Skeletal muscle cell (primary cell): ENCODE data around the gene DDX10.
A peak's percentile ranks its signal among the peaks of the same experiment; 100 is the strongest.

Experiments
- DNase-seq: peaks from one replicate; pipeline ENCODE4 v3.0.0-alpha.2; 2010; ENCODE audit warnings: low read depth
- H3K4me3 ChIP-seq: 2 replicates; pipeline ENCODE4 v1.5.1; 2011; ENCODE audit warnings: low read depth, mild to moderate bottlenecking, control low read depth, low read length, moderate library complexity

DDX10 gene

GRCh38 chr11:108958368-108959104, 293.7 kb downstream of the DDX10 start:
- H3K4me3 ChIP-seq: no peak overlapping the region
- DNase-seq: peak; percentile 28

GRCh38 chr11:108959105-108959761, 294.4 kb downstream of the DDX10 start:
- DNase-seq: no peak
- H3K4me3 ChIP-seq: no peak overlapping the region

GRCh38 chr11:108959874-108960273, 295.0 kb downstream of the DDX10 start:
- no peak for DNase-seq
- no peak overlapping the region for H3K4me3 ChIP-seq

GRCh38 chr11:108960501-108960900, 295.6 kb downstream of the DDX10 start:
- no peak for DNase-seq

GRCh38 chr11:108961095-108961494, 296.2 kb downstream of the DDX10 start:
- H3K4me3 ChIP-seq: no peak overlapping the region
- no peak for DNase-seq

More at GRCh38 chr11:108960501-108960900, 295.6 kb downstream of the DDX10 start:
- no peak overlapping the region for H3K4me3 ChIP-seq

GRCh38 chr11:108963118-108963517, 298.2 kb downstream of the DDX10 start:
- H3K4me3 ChIP-seq: no peak overlapping the region
- no peak for DNase-seq

GRCh38 chr11:108965306-108966001, 300.6 kb downstream of the DDX10 start:
- DNase-seq: peak; percentile 87
- no peak overlapping the region for H3K4me3 ChIP-seq

- no peak for DNase-seq
- no peak overlapping the region for H3K4me3 ChIP-seq
These were observed 301.3 kb downstream of the DDX10 start for GRCh38 chr11:108966206-108966605.

- H3K4me3 ChIP-seq: no peak overlapping the region
- DNase-seq: no peak
These were observed 302.1 kb downstream of the DDX10 start for GRCh38 chr11:108966978-108967377.

- no peak for DNase-seq
These were observed 302.7 kb downstream of the DDX10 start for GRCh38 chr11:108967571-108967970.

GRCh38 chr11:108970221-108970991, 305.5 kb downstream of the DDX10 start:
- no peak for DNase-seq
- no peak overlapping the region for H3K4me3 ChIP-seq

More at GRCh38 chr11:108967571-108967970, 302.7 kb downstream of the DDX10 start:
- H3K4me3 ChIP-seq: no peak overlapping the region

GRCh38 chr11:108973402-108974162, 308.7 kb downstream of the DDX10 start:
- peak; percentile 78 for DNase-seq
- H3K4me3 ChIP-seq: no peak overlapping the region

- DNase-seq: no peak
- H3K4me3 ChIP-seq: no peak overlapping the region
These were observed 310.2 kb downstream of the DDX10 start for GRCh38 chr11:108975026-108975425.

- H3K4me3 ChIP-seq: no peak overlapping the region
- no peak for DNase-seq
These were observed 310.8 kb downstream of the DDX10 start for GRCh38 chr11:108975641-108976071.

GRCh38 chr11:108983636-108984420, 319.0 kb downstream of the DDX10 start:
- DNase-seq: no peak
- no peak overlapping the region for H3K4me3 ChIP-seq

- no peak overlapping the region for H3K4me3 ChIP-seq
- DNase-seq: no peak
These were observed 319.7 kb downstream of the DDX10 start for GRCh38 chr11:108984523-108984922.

GRCh38 chr11:108985236-108985944, 320.5 kb downstream of the DDX10 start:
- no peak overlapping the region for H3K4me3 ChIP-seq
- DNase-seq: no peak

- peak; percentile 51 for DNase-seq
- no peak overlapping the region for H3K4me3 ChIP-seq
These were observed 321.0 kb downstream of the DDX10 start for GRCh38 chr11:108985945-108986279.
